Measurements from ENCODE around the gene HP1BP3.
"Not testable (repeated sequence)": the region's sequence is repeated elsewhere in the genome, so short reads cannot be mapped to it uniquely, and the experiment has no call there.

Gene HP1BP3

DNA sequence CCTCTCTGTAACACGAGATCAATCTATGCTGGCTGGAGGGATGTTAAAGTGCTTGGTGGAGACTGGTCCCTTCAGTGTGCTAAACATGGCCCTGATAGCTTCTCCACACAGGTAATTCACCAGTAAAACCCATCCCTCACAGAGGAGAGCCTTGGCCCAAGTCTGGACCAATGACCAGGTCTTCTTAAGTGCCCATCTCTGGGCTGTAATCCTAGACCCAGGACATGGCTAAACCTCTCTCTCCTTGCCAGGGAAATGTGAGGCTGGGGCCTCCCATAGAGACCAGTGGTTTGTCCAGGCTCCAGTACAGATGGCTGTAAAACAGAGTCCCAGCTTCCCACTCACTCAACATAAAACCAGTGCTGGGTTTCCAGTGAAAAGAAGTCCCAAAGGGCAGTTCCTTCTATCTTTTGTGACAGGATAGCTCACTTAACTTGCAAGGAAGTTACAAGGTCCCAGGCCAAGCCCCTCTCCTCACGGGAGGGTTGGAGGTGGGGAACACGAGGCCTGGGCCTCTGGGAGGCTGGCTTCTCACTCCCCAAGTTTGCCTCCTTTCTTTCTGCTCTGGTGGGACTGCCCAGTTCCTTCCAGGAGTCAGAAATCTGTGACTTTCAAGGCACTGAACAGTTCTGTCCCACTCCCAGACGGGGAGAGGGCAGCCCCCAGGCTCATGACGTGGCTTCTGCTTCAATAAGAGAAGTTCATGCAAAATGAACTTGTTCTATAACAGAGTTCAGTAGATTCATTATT lies 67.1 kb downstream of the HP1BP3 start:
- Histone ChIP-seq H3K4me1 (ENCODE audit: control insufficient read depth, insufficient read depth, low read depth, low read length) (peaks cover 25% of the 10 kb centered on the region), H3K9ac (ENCODE audit: low read length) (no peak overlapping the region), H3K14ac (ENCODE audit: low read length in 2 of 2) (no peak overlapping the region), H2BK120ac (ENCODE audit: low read depth, low read length) (no peak overlapping the region), H3K4me2 (ENCODE audit: low read length, poor library complexity, severe bottlenecking) (no peak overlapping the region), H3K23ac (ENCODE audit: low read length in 2 of 2) (no peak overlapping the region), H3K27me3 (ENCODE audit: control insufficient read depth in 1 of 2, insufficient read depth in 1 of 2, low read length in 2 of 2) (peaks cover 0 to 34% of the 10 kb centered on the region in 2 experiments), H3K4me3 (ENCODE audit: insufficient read depth in 1 of 2, low read depth in 1 of 2, low read length in 2 of 2) (no peak overlapping the region), H2BK15ac (ENCODE audit: low read depth, poor library complexity, severe bottlenecking) (no peak overlapping the region), H3K27ac (ENCODE audit: low read length, poor library complexity, severe bottlenecking) (no peak overlapping the region), H3K4ac (ENCODE audit: low read depth in 1 of 2, low read length in 2 of 2) (no peak overlapping the region), H3K36me3 (ENCODE audit: control insufficient read depth in 1 of 2, insufficient read depth in 2 of 2, low read depth in 1 of 2, low read length in 2 of 2) (peaks cover 0 to 35% of the 10 kb centered on the region in 2 experiments), H3K18ac (ENCODE audit: low read depth in 1 of 2, low read length in 2 of 2) (no peak overlapping the region), H2BK5ac (ENCODE audit: low read depth, low read length, poor library complexity, severe bottlenecking) (no peak overlapping the region), H3K79me1 (replicated peaks; ENCODE audit: low read length, poor library complexity, severe bottlenecking) (no peaks in the 10 kb centered on the region), H2BK12ac (ENCODE audit: low read length in 2 of 2) (no peak overlapping the region), H4K8ac (ENCODE audit: low read length) (no peak overlapping the region), H2AFZ (ENCODE audit: low read depth, low read length) (no peak overlapping the region), H3K9me3 (ENCODE audit: control insufficient read depth, low read length) (no peaks in the 10 kb centered on the region), H4K91ac (ENCODE audit: low read length) (no peak overlapping the region), H2AK5ac (ENCODE audit: low read length, severe bottlenecking) (no peak overlapping the region)
- WGBS, result 90% methylated on average over 4 of the region's 5 CpGs
- DNase-seq, result no peak

- H2BK5ac ChIP-seq (ENCODE audit: low read depth, low read length, poor library complexity, severe bottlenecking), result no peak overlapping the region
- H3K4me2 ChIP-seq (ENCODE audit: low read length, poor library complexity, severe bottlenecking), result no peak overlapping the region
- no peak overlapping the region for H2AK5ac ChIP-seq (ENCODE audit: low read length, severe bottlenecking)
- no peak overlapping the region for H3K14ac ChIP-seq (ENCODE audit: low read length in 2 of 2)
- WGBS, result 95% methylated on average over 7 of the region's 8 CpGs
- H2BK15ac ChIP-seq (ENCODE audit: low read depth, poor library complexity, severe bottlenecking), result no peak overlapping the region
- H3K4ac ChIP-seq (ENCODE audit: low read depth in 1 of 2, low read length in 2 of 2), result no peak overlapping the region
- no peak overlapping the region for H4K91ac ChIP-seq (ENCODE audit: low read length)
- H3K36me3 ChIP-seq (ENCODE audit: control insufficient read depth in 1 of 2, insufficient read depth in 2 of 2, low read depth in 1 of 2, low read length in 2 of 2), result peaks cover 0 to 33% of the 10 kb centered on the region in 2 experiments
- no peak overlapping the region for H4K8ac ChIP-seq (ENCODE audit: low read length)
- peaks cover 22% of the 10 kb centered on the region for H3K4me1 ChIP-seq (ENCODE audit: control insufficient read depth, insufficient read depth, low read depth, low read length)
- H2AFZ ChIP-seq (ENCODE audit: low read depth, low read length), result no peak overlapping the region
- no peak overlapping the region for H3K9ac ChIP-seq (ENCODE audit: low read length)
- peaks cover 0 to 34% of the 10 kb centered on the region in 2 experiments for H3K27me3 ChIP-seq (ENCODE audit: control insufficient read depth in 1 of 2, insufficient read depth in 1 of 2, low read length in 2 of 2)
- H3K79me1 ChIP-seq (replicated peaks; ENCODE audit: low read length, poor library complexity, severe bottlenecking), result no peaks in the 10 kb centered on the region
- no peaks in the 10 kb centered on the region for H3K9me3 ChIP-seq (ENCODE audit: control insufficient read depth, low read length)
- no peak for DNase-seq
- no peak overlapping the region for H3K23ac ChIP-seq (ENCODE audit: low read length in 2 of 2)
- no peak overlapping the region for H3K4me3 ChIP-seq (ENCODE audit: insufficient read depth in 1 of 2, low read depth in 1 of 2, low read length in 2 of 2)
- H2BK12ac ChIP-seq (ENCODE audit: low read length in 2 of 2), result no peak overlapping the region
- H3K18ac ChIP-seq (ENCODE audit: low read depth in 1 of 2, low read length in 2 of 2), result no peak overlapping the region
- no peak overlapping the region for H2BK120ac ChIP-seq (ENCODE audit: low read depth, low read length)
- no peak overlapping the region for H3K27ac ChIP-seq (ENCODE audit: low read length, poor library complexity, severe bottlenecking)
Measured at GRCh38 chr1:20719261-20719660, 67.8 kb downstream of the HP1BP3 start.

GRCh38 chr1:20718343-20718882 lies 68.7 kb downstream of the HP1BP3 start:
- peaks cover 0 to 24% of the 10 kb centered on the region in 2 experiments for H3K36me3 ChIP-seq (ENCODE audit: control insufficient read depth in 1 of 2, insufficient read depth in 2 of 2, low read depth in 1 of 2, low read length in 2 of 2)
- peaks cover 17% of the 10 kb centered on the region for H3K4me1 ChIP-seq (ENCODE audit: control insufficient read depth, insufficient read depth, low read depth, low read length)
- H3K9me3 ChIP-seq (ENCODE audit: control insufficient read depth, low read length); H4K8ac ChIP-seq (ENCODE audit: low read length); H2AK5ac ChIP-seq (ENCODE audit: low read length, severe bottlenecking); H3K23ac ChIP-seq (ENCODE audit: low read length in 2 of 2); H3K79me1 ChIP-seq (replicated peaks; ENCODE audit: low read length, poor library complexity, severe bottlenecking); H3K14ac ChIP-seq (ENCODE audit: low read length in 2 of 2); H2BK120ac ChIP-seq (ENCODE audit: low read depth, low read length); H2BK15ac ChIP-seq (ENCODE audit: low read depth, poor library complexity, severe bottlenecking); DNase-seq; H3K27ac ChIP-seq (ENCODE audit: low read length, poor library complexity, severe bottlenecking); H2BK5ac ChIP-seq (ENCODE audit: low read depth, low read length, poor library complexity, severe bottlenecking); H4K91ac ChIP-seq (ENCODE audit: low read length); H2BK12ac ChIP-seq (ENCODE audit: low read length in 2 of 2): not testable (repeated sequence)
- 73% methylated on average over 17 of the region's 17 CpGs for WGBS
- H3K9ac ChIP-seq (ENCODE audit: low read length), result peak overlapping the region; percentile 68
- peaks cover 0 to 34% of the 10 kb centered on the region in 2 experiments for H3K27me3 ChIP-seq (ENCODE audit: control insufficient read depth in 1 of 2, insufficient read depth in 1 of 2, low read length in 2 of 2)
- peak overlapping the region; percentile 46 for H2AFZ ChIP-seq (ENCODE audit: low read depth, low read length)
- peak overlapping the region; percentile 67 for H3K4me3 ChIP-seq (ENCODE audit: insufficient read depth in 1 of 2, low read depth in 1 of 2, low read length in 2 of 2)
- peak overlapping the region in 1 of 2 experiments; percentile 76 for H3K4ac ChIP-seq (ENCODE audit: low read depth in 1 of 2, low read length in 2 of 2)
- H3K18ac ChIP-seq (ENCODE audit: low read depth in 1 of 2, low read length in 2 of 2), result peak overlapping the region; percentile 59 to 84
- peak overlapping the region; percentile 84 for H3K4me2 ChIP-seq (ENCODE audit: low read length, poor library complexity, severe bottlenecking)

All from mesenchymal stem cell (in vitro differentiated cells and primary cell).